Measurements from ENCODE around the gene PROM2. TPM values are rescaled to one million over a fixed set of nuclear protein-coding genes. Genes with fewer than 3 reads are reported as not detected.
"Not testable (repeated sequence)": the region's sequence is repeated elsewhere in the genome, so short reads cannot be mapped to it uniquely, and the experiment has no call there.

Gene PROM2
- under 1 TPM; 0.23 to 0.44 TPM for total RNA-seq

- Mint-ChIP-seq H3K36me3 (ENCODE audit: low read depth) (no peaks in the 10 kb centered on the region), H3K4me1 (no peaks in the 10 kb centered on the region), H3K9me3 (ENCODE audit: low read depth) (no peaks in the 10 kb centered on the region), H3K4me3 (no peak within 1 kb of the TSS), H3K27me3 (no peaks in the 10 kb centered on the region), H3K27ac (no peak within 1 kb of the TSS)
- intact Hi-C loops (cut with DNase I, micrococcal nuclease), result no loop called here
- POLR2A ChIA-PET, result no interaction called here
- ATAC-seq (no peak), DNase-seq (no peak)
- CTCF ChIA-PET, result interaction anchor here (0.6 kb wide), 1 partner anchor 37 kb away, joined by 3 read pairs; no protein-coding TSS in a partner anchor
Observed at GRCh38 chr2:95274291-95275150, at the start of gene PROM2. Gene PROM2, plus strand, starts transcription at chr2:95274449. Its CDS starts 137 bp downstream, at chr2:95274586.

GRCh38 chr2:95225658-95226057, 48.6 kb upstream of the PROM2 start:
- ATAC-seq (no peak), DNase-seq (no peak)
- Mint-ChIP-seq H3K27ac (no peak overlapping the region), H3K36me3 (ENCODE audit: low read depth) (peaks cover 36% of the 10 kb centered on the region), H3K4me1 (no peaks in the 10 kb centered on the region), H3K9me3 (ENCODE audit: low read depth) (peaks cover 41% of the 10 kb centered on the region), H3K27me3 (no peaks in the 10 kb centered on the region), H3K4me3 (no peak overlapping the region)
- POLR2A ChIA-PET, result no interaction called here
- CTCF ChIA-PET, result interaction anchor here (0.6 kb wide), 1 partner anchor 9 kb away, joined by 3 read pairs; no protein-coding TSS in a partner anchor
- intact Hi-C loops (cut with DNase I, micrococcal nuclease), result no loop called here

GRCh38 chr2:95231723-95232122, 42.5 kb upstream of the PROM2 start:
- CTCF ChIA-PET, result interaction anchor here (0.6 to 1.8 kb wide), 6 partner anchors 8 to 88 kb away, joined by 3 to 7 read pairs (median 4); no protein-coding TSS in a partner anchor
- ATAC-seq, result no peak
- intact Hi-C loops (cut with DNase I, micrococcal nuclease), result no loop called here

GRCh38 chr2:95232232-95232631, 42.0 kb upstream of the PROM2 start:
- no peak overlapping the region for H3K27ac Mint-ChIP-seq
- DNase-seq (no peak), ATAC-seq (no peak)
- intact Hi-C loops (cut with DNase I, micrococcal nuclease), result no loop called here
- H3K4me1 Mint-ChIP-seq, result no peaks in the 10 kb centered on the region
- POLR2A ChIA-PET, result no interaction called here
- no peak overlapping the region for H3K4me3 Mint-ChIP-seq
- no peaks in the 10 kb centered on the region for H3K27me3 Mint-ChIP-seq
- H3K9me3 Mint-ChIP-seq (ENCODE audit: low read depth), result peaks cover 28% of the 10 kb centered on the region
- peaks cover 13% of the 10 kb centered on the region for H3K36me3 Mint-ChIP-seq (ENCODE audit: low read depth)
- CTCF ChIA-PET, result interaction anchor here (1.4 to 1.8 kb wide), 3 partner anchors 8 to 20 kb away, joined by 3 to 7 read pairs (median 4); no protein-coding TSS in a partner anchor

More at GRCh38 chr2:95231723-95232122, 42.5 kb upstream of the PROM2 start:
- H3K4me1 Mint-ChIP-seq, result no peaks in the 10 kb centered on the region
- H3K27me3 Mint-ChIP-seq, result no peaks in the 10 kb centered on the region
- H3K4me3 Mint-ChIP-seq, result no peak overlapping the region
- DNase-seq, result peak; percentile 67
- POLR2A ChIA-PET, result no interaction called here
- no peak overlapping the region for H3K27ac Mint-ChIP-seq
- H3K9me3 Mint-ChIP-seq (ENCODE audit: low read depth), result peaks cover 29% of the 10 kb centered on the region
- peaks cover 15% of the 10 kb centered on the region for H3K36me3 Mint-ChIP-seq (ENCODE audit: low read depth)

GRCh38 chr2:95234286-95234785, 39.9 kb upstream of the PROM2 start:
- no peaks in the 10 kb centered on the region for H3K4me1 Mint-ChIP-seq
- intact Hi-C loops (cut with DNase I, micrococcal nuclease), result no loop called here
- ChIA-PET CTCF (no interaction called here), POLR2A (no interaction called here)
- peaks cover 24% of the 10 kb centered on the region for H3K9me3 Mint-ChIP-seq (ENCODE audit: low read depth)
- no peak for ATAC-seq
- no peaks in the 10 kb centered on the region for H3K27me3 Mint-ChIP-seq
- no peak for DNase-seq
- H3K27ac Mint-ChIP-seq, result no peak overlapping the region
- no peak overlapping the region for H3K4me3 Mint-ChIP-seq
- H3K36me3 Mint-ChIP-seq (ENCODE audit: low read depth), result peaks cover 11% of the 10 kb centered on the region

- ATAC-seq (no peak), DNase-seq (no peak)
- H3K9me3 Mint-ChIP-seq (ENCODE audit: low read depth), result peaks cover 23% of the 10 kb centered on the region
- ChIA-PET POLR2A (no interaction called here), CTCF (no interaction called here)
- intact Hi-C loops (cut with DNase I, micrococcal nuclease), result no loop called here
- H3K27me3 Mint-ChIP-seq, result no peaks in the 10 kb centered on the region
- H3K4me3 Mint-ChIP-seq, result no peak overlapping the region
- H3K27ac Mint-ChIP-seq, result no peak overlapping the region
- no peaks in the 10 kb centered on the region for H3K4me1 Mint-ChIP-seq
- H3K36me3 Mint-ChIP-seq (ENCODE audit: low read depth), result peaks cover 11% of the 10 kb centered on the region
Observed at GRCh38 chr2:95234816-95235215, 39.4 kb upstream of the PROM2 start.

- Mint-ChIP-seq H3K36me3 (ENCODE audit: low read depth) (peaks cover 5% of the 10 kb centered on the region), H3K9me3 (ENCODE audit: low read depth) (peaks cover 31% of the 10 kb centered on the region), H3K4me1 (no peaks in the 10 kb centered on the region), H3K4me3 (no peak overlapping the region), H3K27ac (no peak overlapping the region), H3K27me3 (no peaks in the 10 kb centered on the region)
- intact Hi-C loops (cut with DNase I, micrococcal nuclease), result no loop called here
- DNase-seq, result no peak
- no peak for ATAC-seq
- POLR2A ChIA-PET, result interaction anchor here (0.7 kb wide), 1 partner anchor 13 kb away, joined by 3 read pairs; no protein-coding TSS in a partner anchor
- CTCF ChIA-PET, result no interaction called here
Observed at GRCh38 chr2:95238131-95238530, 36.1 kb upstream of the PROM2 start.

- DNase-seq, result no peak
- ChIA-PET CTCF (interaction anchor here (0.6 kb wide), 2 partner anchors 14 to 36 kb away, joined by 3 read pairs; no protein-coding TSS in a partner anchor), POLR2A (no interaction called here)
- peaks cover 29% of the 10 kb centered on the region for H3K9me3 Mint-ChIP-seq (ENCODE audit: low read depth)
- H3K36me3 Mint-ChIP-seq (ENCODE audit: low read depth), result peaks cover 9% of the 10 kb centered on the region
- no peaks in the 10 kb centered on the region for H3K4me1 Mint-ChIP-seq
- no peaks in the 10 kb centered on the region for H3K27me3 Mint-ChIP-seq
- no peak overlapping the region for H3K27ac Mint-ChIP-seq
- ATAC-seq, result no peak
- no peak overlapping the region for H3K4me3 Mint-ChIP-seq
- intact Hi-C loops (cut with DNase I, micrococcal nuclease), result no loop called here
Observed at GRCh38 chr2:95240091-95240490, 34.2 kb upstream of the PROM2 start.

- DNase-seq, result no peak
- no peak for ATAC-seq
- intact Hi-C loops (cut with DNase I, micrococcal nuclease), result no loop called here
- Mint-ChIP-seq H3K36me3 (ENCODE audit: low read depth) (peaks cover 9% of the 10 kb centered on the region), H3K4me3 (no peak overlapping the region), H3K9me3 (ENCODE audit: low read depth) (peaks cover 30% of the 10 kb centered on the region), H3K27me3 (no peaks in the 10 kb centered on the region), H3K4me1 (no peaks in the 10 kb centered on the region), H3K27ac (no peak overlapping the region)
- ChIA-PET POLR2A (no interaction called here), CTCF (interaction anchor here (0.6 to 1.5 kb wide), 3 partner anchors 9 to 37 kb away, joined by 3 to 4 read pairs (median 3); no protein-coding TSS in a partner anchor)
Observed at GRCh38 chr2:95240556-95240955, 33.7 kb upstream of the PROM2 start.

GRCh38 chr2:95242084-95242483, 32.2 kb upstream of the PROM2 start:
- CTCF ChIA-PET; POLR2A ChIA-PET; H3K36me3 Mint-ChIP-seq (ENCODE audit: low read depth): not testable (repeated sequence)

GRCh38 chr2:95258271-95258670, 16.0 kb upstream of the PROM2 start:
- Mint-ChIP-seq H3K27ac (no peak overlapping the region), H3K27me3 (peaks cover 9% of the 10 kb centered on the region), H3K36me3 (ENCODE audit: low read depth) (no peaks in the 10 kb centered on the region), H3K4me3 (no peak overlapping the region), H3K4me1 (no peaks in the 10 kb centered on the region), H3K9me3 (ENCODE audit: low read depth) (peaks cover 22% of the 10 kb centered on the region)
- DNase-seq, result no peak
- no peak for ATAC-seq
- POLR2A ChIA-PET, result no interaction called here
- intact Hi-C loops (cut with DNase I, micrococcal nuclease), result no loop called here
- CTCF ChIA-PET, result no interaction called here

More at GRCh38 chr2:95242084-95242483, 32.2 kb upstream of the PROM2 start:
- DNase-seq; H3K27ac Mint-ChIP-seq; ATAC-seq; intact Hi-C loops (cut with DNase I, micrococcal nuclease); H3K4me1 Mint-ChIP-seq; H3K27me3 Mint-ChIP-seq; H3K4me3 Mint-ChIP-seq: not testable (repeated sequence)
- H3K9me3 Mint-ChIP-seq (ENCODE audit: low read depth), result peaks cover 41% of the 10 kb centered on the region

Data from activated CD4-positive, alpha-beta T cell treated with anti-CD3 and anti-CD28 coated beads for 36 hours (primary cell).